WI38 (cell line): ENCODE data around the gene GZMM.

ENCODE experiments used
- H3K4me3 ChIP-seq: 2 replicates; pipeline ENCODE4 v1.5.1; 2011; ENCODE audit warnings: low read depth, mild to moderate bottlenecking, control low read depth, low read length
- CTCF ChIP-seq: IDR thresholded peaks from 2 replicates; pipeline ENCODE4 v1.5.1; 2012; ENCODE audit warnings: low read depth, mild to moderate bottlenecking, control low read depth, low read length

Gene GZMM

GRCh38 chr19:514166-514663, 29.6 kb upstream of the GZMM start:
- no peak for TF ChIP-seq CTCF
- no peak overlapping the region for H3K4me3 ChIP-seq

- no peak for TF ChIP-seq CTCF
- H3K4me3 ChIP-seq: no peak overlapping the region
Measured at GRCh38 chr19:517721-518597, 25.9 kb upstream of the GZMM start.

- no peak overlapping the region for H3K4me3 ChIP-seq
- TF ChIP-seq CTCF: no peak
Measured at GRCh38 chr19:518598-519231, 25.1 kb upstream of the GZMM start.

- H3K4me3 ChIP-seq: no peak overlapping the region
- TF ChIP-seq CTCF: no peak
Measured at GRCh38 chr19:519449-519865, 24.4 kb upstream of the GZMM start.

- H3K4me3 ChIP-seq: no peak overlapping the region
Measured at GRCh38 chr19:522726-523125, 21.1 kb upstream of the GZMM start.

GRCh38 chr19:524062-524674, 19.7 kb upstream of the GZMM start:
- TF ChIP-seq CTCF: no peak
- H3K4me3 ChIP-seq: no peak overlapping the region

More at GRCh38 chr19:522726-523125, 21.1 kb upstream of the GZMM start:
- no peak for TF ChIP-seq CTCF
